ENCODE data around the gene SETD7. TPM values are rescaled to one million over a fixed set of nuclear protein-coding genes. Genes with fewer than 3 reads are reported as not detected.
A peak's percentile ranks its signal among the peaks of the same experiment; 100 is the strongest.

Gene SETD7
- polyA plus RNA-seq, 3 donors = 14.1 to 16.8 (median 15.4) TPM

- DNase-seq = no peak
Measured at GRCh38 chr4:139458999-139459398, 97.0 kb downstream of the SETD7 start.

GRCh38 chr4:139458543-139458942 is 97.5 kb downstream of the SETD7 start:
- no peak for TF ChIP-seq CTCF (IDR thresholded peaks at IDR 0.05)
- H3K4me3 ChIP-seq (replicated peaks in 1 of 3; ENCODE audit: low read depth in 2 of 3, low read length in 3 of 3) = no peak overlapping the region
- Mint-ChIP-seq H3K9me3 (peaks cover 0 to 2% (median 0%) of the 10 kb centered on the region in 7 donors), H3K36me3 (peaks cover 10 to 26% of the 10 kb centered on the region in 2 donors), H3K27ac (no peak overlapping the region), H3K4me3 (no peak overlapping the region), H3K4me1 (peaks cover 58% of the 10 kb centered on the region), H3K27me3 (ENCODE audit: low read depth in 3 of 3) (peaks cover 0 to under 1% (median 0%) of the 10 kb centered on the region in 3 donors)
- H3K36me3 ChIP-seq (replicated peaks in 1 of 2; ENCODE audit: control insufficient read depth in 1 of 2, insufficient read depth in 2 of 2, low read length in 2 of 2) = peaks cover 0 to 6% of the 10 kb centered on the region in 2 donors
- no peak for DNase-seq
- peaks cover 29 to 43% of the 10 kb centered on the region in 2 donors for H3K4me1 ChIP-seq (ENCODE audit: control insufficient read depth in 1 of 2, insufficient read depth in 2 of 2, low read length in 2 of 2)
- peaks cover 77% of the 10 kb centered on the region for H4K20me1 ChIP-seq (ENCODE audit: insufficient read depth, low read length)
- no peak overlapping the region for H3K9ac ChIP-seq (ENCODE audit: insufficient read depth, low read length, poor library complexity, severe bottlenecking)
- no peaks in the 10 kb centered on the region for H3K27me3 ChIP-seq (ENCODE audit: control insufficient read depth in 2 of 2, insufficient read depth in 2 of 2, low read length in 2 of 2)
- no peaks in the 10 kb centered on the region for H3K9me3 ChIP-seq (replicated peaks in 1 of 2; ENCODE audit: control insufficient read depth in 1 of 2, insufficient read depth in 1 of 2, low read length in 2 of 2)
- H2AFZ ChIP-seq (ENCODE audit: insufficient read depth, low read depth, low read length, poor library complexity, severe bottlenecking) = no peak overlapping the region
- WGBS (ENCODE audit: insufficient coverage) = no CpG with 5 or more reads among the region's 1 CpG
- H3K27ac ChIP-seq (ENCODE audit: low read depth in 1 of 2, low read length in 2 of 2) = peak overlapping the region in 1 of 2 donors; percentile 41
- H3K79me2 ChIP-seq (ENCODE audit: insufficient read depth, low read length) = peaks cover 96% of the 10 kb centered on the region
- intact Hi-C loops (cut with micrococcal nuclease) = loop anchor here (10.0 kb wide), 2 partner anchors 374 to 1256 kb away; no protein-coding TSS in a partner anchor
- H3K4me2 ChIP-seq (replicated peaks; ENCODE audit: extremely low read depth, low read length, poor library complexity, severe bottlenecking) = no peak overlapping the region

More at GRCh38 chr4:139458999-139459398, 97.0 kb downstream of the SETD7 start:
- Histone ChIP-seq H3K4me2 (replicated peaks; ENCODE audit: extremely low read depth, low read length, poor library complexity, severe bottlenecking) (no peak overlapping the region), H3K27me3 (ENCODE audit: control insufficient read depth in 2 of 2, insufficient read depth in 2 of 2, low read length in 2 of 2) (no peaks in the 10 kb centered on the region), H3K79me2 (ENCODE audit: insufficient read depth, low read length) (peaks cover 100% of the 10 kb centered on the region), H3K9me3 (replicated peaks in 1 of 2; ENCODE audit: control insufficient read depth in 1 of 2, insufficient read depth in 1 of 2, low read length in 2 of 2) (no peaks in the 10 kb centered on the region), H3K9ac (ENCODE audit: insufficient read depth, low read length, poor library complexity, severe bottlenecking) (no peak overlapping the region), H2AFZ (ENCODE audit: insufficient read depth, low read depth, low read length, poor library complexity, severe bottlenecking) (no peak overlapping the region), H3K4me1 (ENCODE audit: control insufficient read depth in 1 of 2, insufficient read depth in 2 of 2, low read length in 2 of 2) (peaks cover 29 to 43% of the 10 kb centered on the region in 2 donors), H3K4me3 (replicated peaks in 1 of 3; ENCODE audit: low read depth in 2 of 3, low read length in 3 of 3) (no peak overlapping the region), H3K36me3 (replicated peaks in 1 of 2; ENCODE audit: control insufficient read depth in 1 of 2, insufficient read depth in 2 of 2, low read length in 2 of 2) (peaks cover 0 to 6% of the 10 kb centered on the region in 2 donors), H3K27ac (ENCODE audit: low read depth in 1 of 2, low read length in 2 of 2) (peak overlapping the region in 1 of 2 donors; percentile 19), H4K20me1 (ENCODE audit: insufficient read depth, low read length) (peaks cover 81% of the 10 kb centered on the region)
- WGBS (ENCODE audit: insufficient coverage) = no CpG with 5 or more reads among the region's 3 CpGs
- peaks cover 10 to 26% of the 10 kb centered on the region in 2 donors for H3K36me3 Mint-ChIP-seq
- no peak overlapping the region for H3K4me3 Mint-ChIP-seq
- intact Hi-C loops (cut with micrococcal nuclease) = loop anchor here (10.0 kb wide), 2 partner anchors 374 to 1256 kb away; no protein-coding TSS in a partner anchor
- peaks cover 59% of the 10 kb centered on the region for H3K4me1 Mint-ChIP-seq
- no peaks in the 10 kb centered on the region for H3K27me3 Mint-ChIP-seq (ENCODE audit: low read depth in 3 of 3)
- H3K9me3 Mint-ChIP-seq = peaks cover 0 to 2% (median 0%) of the 10 kb centered on the region in 7 donors
- H3K27ac Mint-ChIP-seq = no peak overlapping the region
- TF ChIP-seq CTCF (IDR thresholded peaks at IDR 0.05) = no peak

Measured in CD14-positive monocyte (primary cell).